Panc1 (cell line): ENCODE measurements around the gene STK17B. TPM values are rescaled to one million over a fixed set of nuclear protein-coding genes. Genes with fewer than 3 reads are reported as not detected.

ENCODE experiments used
- ATAC-seq: fragments of 200-7000 bp; cut with Tn5 transposase; 2 replicates; pipeline ENCODE4 v1.9.1; 2020; ENCODE audit warnings: mild to moderate bottlenecking, moderate library complexity
- BruUV-seq: library from RNA; stranded (reverse); fragments of 400-500 nt; replicated peaks from 2 replicates; lab custom pipeline; 2021; lab: Mats Ljungman, UMichigan
- CTCF ChIA-PET: fragments of 300-600 bp; sonication (Branson Sonifier 250); formaldehyde crosslinking; loops from one replicate; lab custom pipeline; 2022; ENCODE audit warnings: antibody characterized with exemption; lab: Charles Lee
- POLR2A ChIA-PET: fragments of 300-600 bp; sonication (Branson Sonifier 250); formaldehyde crosslinking; loops from one replicate; lab custom pipeline; 2022; ENCODE audit warnings: antibody characterized with exemption; lab: Charles Lee
- DNase-seq: peaks from one replicate; pipeline ENCODE4 v3.0.0-alpha.2; 2010; ENCODE audit warnings: low read depth, low spot score
- H3K27ac ChIP-seq: 2 replicates; pipeline ENCODE4 v1.5.1; 2011; ENCODE audit warnings: mild to moderate bottlenecking, low read length, inconsistent platforms
- H3K27me3 ChIP-seq: fragments of 200-500 bp; sonication (Bioruptor generic); 2 replicates; pipeline ENCODE4 v1.6.0; 2014; ENCODE audit warnings: low read length, inconsistent platforms; ENCODE audit not compliant: control insufficient read depth, insufficient read depth
- H3K36me3 ChIP-seq: fragments of 200-500 bp; sonication (Bioruptor generic); 2 replicates; pipeline ENCODE4 v1.5.1; 2014; ENCODE audit warnings: inconsistent platforms, mild to moderate bottlenecking, low read length, moderate library complexity; ENCODE audit not compliant: control insufficient read depth, insufficient read depth
- H3K4me1 ChIP-seq: 2 replicates; pipeline ENCODE4 v1.5.1; 2011; ENCODE audit warnings: inconsistent platforms, mild to moderate bottlenecking, low read length, moderate library complexity; ENCODE audit not compliant: control insufficient read depth, insufficient read depth
- H3K4me3 ChIP-seq, 2 experiments: 2 replicates each; pipeline ENCODE4 v1.5.1; 2011 to 2012; ENCODE audit warnings: low read depth in 2 of 2, low read length in 2 of 2, mild to moderate bottlenecking in 2 of 2, inconsistent platforms in 1 of 2, moderate library complexity in 1 of 2
- H3K9me3 ChIP-seq: fragments of 200-500 bp; sonication (Bioruptor generic); 2 replicates; pipeline ENCODE4 v1.5.1; 2014; ENCODE audit warnings: low read depth, mild to moderate bottlenecking, inconsistent platforms, low read length, moderate library complexity; ENCODE audit not compliant: control insufficient read depth, insufficient read depth
- POLR2AphosphoS5 ChIP-seq: IDR thresholded peaks from 2 replicates; pipeline ENCODE4 v1.6.1; 2012; ENCODE audit warnings: mild to moderate bottlenecking, low read depth, low read length, moderate library complexity
- SIN3A ChIP-seq: IDR thresholded peaks from 2 replicates; pipeline ENCODE4 v1.6.1; 2012; ENCODE audit warnings: low read depth, mild to moderate bottlenecking, low read length, moderate library complexity, borderline replicate concordance; ENCODE audit not compliant: insufficient read depth
- TCF7L2 ChIP-seq: IDR thresholded peaks from 2 replicates; pipeline ENCODE4 v1.6.1; 2011; ENCODE audit warnings: mild to moderate bottlenecking, low read depth, low read length, inconsistent platforms
- in situ Hi-C: cut with HindIII; loops from 2 replicates; pipeline ENCODE4 v1.10.0; 2016; ENCODE audit warnings: low sequenced_read_pairs, low pct_unique_long_range_greater_than_20kb
- intact Hi-C: fragments of 100-400 bp; cut with micrococcal nuclease; formaldehyde crosslinking; loops from one replicate; pipeline ENCODE4 v1.10.0; 2022; ENCODE audit not compliant: unreplicated experiment
- total RNA-seq: library from RNA; stranded (reverse); gene quantifications from one replicate; pipeline ENCODE4 v1.2.1, GENCODE V29; 2021; ENCODE audit not compliant: unreplicated experiment
- TF ChIP-seq, protein P1 (sequence below): fragments of 450-650 bp; IDR thresholded peaks from 2 replicates; pipeline ENCODE4 v1.5.1; 2017; ENCODE audit warnings: mild to moderate bottlenecking
- TF ChIP-seq, protein P2 (sequence below), 2 experiments: IDR thresholded peaks; 2 replicates each; pipeline ENCODE4 v1.6.1; 2011 to 2012; ENCODE audit warnings: low read depth in 2 of 2, control low read depth in 1 of 2, low read length in 1 of 2, mild to moderate bottlenecking in 1 of 2, moderate library complexity in 1 of 2; ENCODE audit not compliant: insufficient read depth in 1 of 2

Gene STK17B
- total RNA-seq, 1 experiment from 2014 or later: 19.3 TPM

DNA sequence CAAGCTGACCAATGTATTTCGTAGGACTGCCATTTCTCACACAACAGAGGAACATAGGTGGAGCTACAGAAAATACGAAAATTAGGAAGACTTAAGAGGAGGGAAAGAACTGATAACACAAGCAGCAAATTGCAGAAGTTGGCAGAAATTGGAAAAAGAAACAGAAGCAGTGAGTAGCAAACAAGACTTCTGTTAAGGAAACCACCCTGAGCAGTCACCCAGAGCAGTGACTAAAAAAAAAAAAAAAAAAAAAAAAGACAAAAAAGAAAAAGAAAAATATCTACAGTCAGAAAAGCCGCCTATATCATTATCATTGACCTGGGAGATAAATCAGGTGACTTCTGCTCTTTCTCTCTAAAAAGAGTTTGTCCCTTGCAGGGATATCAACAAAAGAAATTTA is 21.4 kb downstream of the STK17B start:
- no TSS peak for BruUV-seq
- CTCF ChIA-PET: no interaction called here

DNA sequence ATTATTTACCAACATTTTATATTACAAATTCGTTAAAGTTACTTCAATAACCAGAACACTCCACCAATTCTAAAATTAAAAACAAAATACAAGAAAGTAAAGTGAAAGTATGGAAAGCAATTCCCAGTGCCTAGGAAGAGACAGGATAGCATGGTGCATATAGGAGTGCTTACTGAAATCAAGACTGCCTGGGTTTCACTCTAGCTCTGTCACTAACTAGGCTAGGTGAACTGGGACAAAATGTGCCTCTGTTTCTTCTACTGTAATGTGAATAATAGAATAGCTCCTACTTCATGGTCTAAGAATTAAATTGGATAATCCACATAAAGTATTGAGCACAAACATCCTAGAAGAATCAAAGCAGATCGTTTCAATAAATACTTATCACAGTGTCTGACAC is 22.6 kb downstream of the STK17B start:
- ChIA-PET POLR2A (no interaction called here), CTCF (interaction anchor here (0.6 kb wide), 1 partner anchor 188 kb away, joined by 3 read pairs; no protein-coding TSS in a partner anchor)
- no peaks in the 10 kb centered on the region for H3K4me1 ChIP-seq
- ATAC-seq (no peak), DNase-seq (no peak)
- H3K27me3 ChIP-seq: no peaks in the 10 kb centered on the region
- H3K9me3 ChIP-seq: no peaks in the 10 kb centered on the region
- no TSS peak for BruUV-seq
- TF ChIP-seq, protein P1, sequence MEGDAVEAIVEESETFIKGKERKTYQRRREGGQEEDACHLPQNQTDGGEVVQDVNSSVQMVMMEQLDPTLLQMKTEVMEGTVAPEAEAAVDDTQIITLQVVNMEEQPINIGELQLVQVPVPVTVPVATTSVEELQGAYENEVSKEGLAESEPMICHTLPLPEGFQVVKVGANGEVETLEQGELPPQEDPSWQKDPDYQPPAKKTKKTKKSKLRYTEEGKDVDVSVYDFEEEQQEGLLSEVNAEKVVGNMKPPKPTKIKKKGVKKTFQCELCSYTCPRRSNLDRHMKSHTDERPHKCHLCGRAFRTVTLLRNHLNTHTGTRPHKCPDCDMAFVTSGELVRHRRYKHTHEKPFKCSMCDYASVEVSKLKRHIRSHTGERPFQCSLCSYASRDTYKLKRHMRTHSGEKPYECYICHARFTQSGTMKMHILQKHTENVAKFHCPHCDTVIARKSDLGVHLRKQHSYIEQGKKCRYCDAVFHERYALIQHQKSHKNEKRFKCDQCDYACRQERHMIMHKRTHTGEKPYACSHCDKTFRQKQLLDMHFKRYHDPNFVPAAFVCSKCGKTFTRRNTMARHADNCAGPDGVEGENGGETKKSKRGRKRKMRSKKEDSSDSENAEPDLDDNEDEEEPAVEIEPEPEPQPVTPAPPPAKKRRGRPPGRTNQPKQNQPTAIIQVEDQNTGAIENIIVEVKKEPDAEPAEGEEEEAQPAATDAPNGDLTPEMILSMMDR: no peak
- TF ChIP-seq TCF7L2: no peak
- TF ChIP-seq, protein P2, sequence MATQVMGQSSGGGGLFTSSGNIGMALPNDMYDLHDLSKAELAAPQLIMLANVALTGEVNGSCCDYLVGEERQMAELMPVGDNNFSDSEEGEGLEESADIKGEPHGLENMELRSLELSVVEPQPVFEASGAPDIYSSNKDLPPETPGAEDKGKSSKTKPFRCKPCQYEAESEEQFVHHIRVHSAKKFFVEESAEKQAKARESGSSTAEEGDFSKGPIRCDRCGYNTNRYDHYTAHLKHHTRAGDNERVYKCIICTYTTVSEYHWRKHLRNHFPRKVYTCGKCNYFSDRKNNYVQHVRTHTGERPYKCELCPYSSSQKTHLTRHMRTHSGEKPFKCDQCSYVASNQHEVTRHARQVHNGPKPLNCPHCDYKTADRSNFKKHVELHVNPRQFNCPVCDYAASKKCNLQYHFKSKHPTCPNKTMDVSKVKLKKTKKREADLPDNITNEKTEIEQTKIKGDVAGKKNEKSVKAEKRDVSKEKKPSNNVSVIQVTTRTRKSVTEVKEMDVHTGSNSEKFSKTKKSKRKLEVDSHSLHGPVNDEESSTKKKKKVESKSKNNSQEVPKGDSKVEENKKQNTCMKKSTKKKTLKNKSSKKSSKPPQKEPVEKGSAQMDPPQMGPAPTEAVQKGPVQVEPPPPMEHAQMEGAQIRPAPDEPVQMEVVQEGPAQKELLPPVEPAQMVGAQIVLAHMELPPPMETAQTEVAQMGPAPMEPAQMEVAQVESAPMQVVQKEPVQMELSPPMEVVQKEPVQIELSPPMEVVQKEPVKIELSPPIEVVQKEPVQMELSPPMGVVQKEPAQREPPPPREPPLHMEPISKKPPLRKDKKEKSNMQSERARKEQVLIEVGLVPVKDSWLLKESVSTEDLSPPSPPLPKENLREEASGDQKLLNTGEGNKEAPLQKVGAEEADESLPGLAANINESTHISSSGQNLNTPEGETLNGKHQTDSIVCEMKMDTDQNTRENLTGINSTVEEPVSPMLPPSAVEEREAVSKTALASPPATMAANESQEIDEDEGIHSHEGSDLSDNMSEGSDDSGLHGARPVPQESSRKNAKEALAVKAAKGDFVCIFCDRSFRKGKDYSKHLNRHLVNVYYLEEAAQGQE (IDR thresholded peaks at IDR 0.05; ENCODE audit: insufficient read depth in 1 of 2, low read depth in 2 of 2, low read length in 1 of 2): no peak
- peaks cover under 1% of the 10 kb centered on the region; the same call in 1 of the 2 replicates for H3K36me3 ChIP-seq
- H3K27ac ChIP-seq: no peak overlapping the region
- no peak overlapping the region for H3K4me3 ChIP-seq
- in situ Hi-C loops (no loop called here), intact Hi-C loops (no loop called here)

More for the DNA sequence above, 21.4 kb downstream of the STK17B start:
- intact Hi-C loops: no loop called here
- Histone ChIP-seq H3K9me3 (no peaks in the 10 kb centered on the region), H3K27ac (no peak overlapping the region), H3K36me3 (peaks cover 3% of the 10 kb centered on the region; the same call in 1 of the 2 replicates), H3K4me1 (no peaks in the 10 kb centered on the region), H3K27me3 (no peaks in the 10 kb centered on the region), H3K4me3 (no peak overlapping the region)
- no peak for DNase-seq
- in situ Hi-C loops: no loop called here
- TF ChIP-seq POLR2AphosphoS5: no peak
- TF ChIP-seq, protein P2 (IDR thresholded peaks at IDR 0.05; ENCODE audit: insufficient read depth in 1 of 2, low read depth in 2 of 2, low read length in 1 of 2): no peak
- no peak for TF ChIP-seq TCF7L2
- TF ChIP-seq, protein P1: no peak
- no peak for TF ChIP-seq SIN3A
- ATAC-seq: no peak
- POLR2A ChIA-PET: no interaction called here
